Panc1 (cell line): ENCODE measurements around the gene TMTC1. TPM values are rescaled to one million over a fixed set of nuclear protein-coding genes. Genes with fewer than 3 reads are reported as not detected.

Source experiments
- ATAC-seq: fragments of 200-7000 bp; cut with Tn5 transposase; 2 replicates; pipeline ENCODE4 v1.9.1; 2020; ENCODE audit warnings: mild to moderate bottlenecking, moderate library complexity
- BruUV-seq: library from RNA; stranded (reverse); fragments of 400-500 nt; replicated peaks from 2 replicates; lab custom pipeline; 2021; lab: Mats Ljungman, UMichigan
- CTCF ChIA-PET: fragments of 300-600 bp; sonication (Branson Sonifier 250); formaldehyde crosslinking; loops from one replicate; lab custom pipeline; 2022; ENCODE audit warnings: antibody characterized with exemption; lab: Charles Lee
- POLR2A ChIA-PET: fragments of 300-600 bp; sonication (Branson Sonifier 250); formaldehyde crosslinking; loops from one replicate; lab custom pipeline; 2022; ENCODE audit warnings: antibody characterized with exemption; lab: Charles Lee
- DNase-seq: peaks from one replicate; pipeline ENCODE4 v3.0.0-alpha.2; 2010; ENCODE audit warnings: low read depth, low spot score
- H3K27ac ChIP-seq: 2 replicates; pipeline ENCODE4 v1.5.1; 2011; ENCODE audit warnings: mild to moderate bottlenecking, low read length, inconsistent platforms
- H3K27me3 ChIP-seq: fragments of 200-500 bp; sonication (Bioruptor generic); 2 replicates; pipeline ENCODE4 v1.6.0; 2014; ENCODE audit warnings: low read length, inconsistent platforms; ENCODE audit not compliant: control insufficient read depth, insufficient read depth
- H3K36me3 ChIP-seq: fragments of 200-500 bp; sonication (Bioruptor generic); 2 replicates; pipeline ENCODE4 v1.5.1; 2014; ENCODE audit warnings: inconsistent platforms, mild to moderate bottlenecking, low read length, moderate library complexity; ENCODE audit not compliant: control insufficient read depth, insufficient read depth
- H3K4me1 ChIP-seq: 2 replicates; pipeline ENCODE4 v1.5.1; 2011; ENCODE audit warnings: inconsistent platforms, mild to moderate bottlenecking, low read length, moderate library complexity; ENCODE audit not compliant: control insufficient read depth, insufficient read depth
- H3K4me3 ChIP-seq, 2 experiments: 2 replicates each; pipeline ENCODE4 v1.5.1; 2011 to 2012; ENCODE audit warnings: low read depth in 2 of 2, low read length in 2 of 2, mild to moderate bottlenecking in 2 of 2, inconsistent platforms in 1 of 2, moderate library complexity in 1 of 2
- H3K9me3 ChIP-seq: fragments of 200-500 bp; sonication (Bioruptor generic); 2 replicates; pipeline ENCODE4 v1.5.1; 2014; ENCODE audit warnings: low read depth, mild to moderate bottlenecking, inconsistent platforms, low read length, moderate library complexity; ENCODE audit not compliant: control insufficient read depth, insufficient read depth
- CTCF ChIP-seq: fragments of 450-650 bp; IDR thresholded peaks from 2 replicates; pipeline ENCODE4 v1.5.1; 2017; ENCODE audit warnings: mild to moderate bottlenecking
- POLR2AphosphoS5 ChIP-seq: IDR thresholded peaks from 2 replicates; pipeline ENCODE4 v1.6.1; 2012; ENCODE audit warnings: mild to moderate bottlenecking, low read depth, low read length, moderate library complexity
- REST ChIP-seq, 2 experiments: IDR thresholded peaks; 2 replicates each; pipeline ENCODE4 v1.6.1; 2011 to 2012; ENCODE audit warnings: low read depth in 2 of 2, control low read depth in 1 of 2, low read length in 1 of 2, mild to moderate bottlenecking in 1 of 2, moderate library complexity in 1 of 2; ENCODE audit not compliant: insufficient read depth in 1 of 2
- SIN3A ChIP-seq: IDR thresholded peaks from 2 replicates; pipeline ENCODE4 v1.6.1; 2012; ENCODE audit warnings: low read depth, mild to moderate bottlenecking, low read length, moderate library complexity, borderline replicate concordance; ENCODE audit not compliant: insufficient read depth
- TCF7L2 ChIP-seq: IDR thresholded peaks from 2 replicates; pipeline ENCODE4 v1.6.1; 2011; ENCODE audit warnings: mild to moderate bottlenecking, low read depth, low read length, inconsistent platforms
- in situ Hi-C: cut with HindIII; loops from 2 replicates; pipeline ENCODE4 v1.10.0; 2016; ENCODE audit warnings: low sequenced_read_pairs, low pct_unique_long_range_greater_than_20kb
- intact Hi-C: fragments of 100-400 bp; cut with micrococcal nuclease; formaldehyde crosslinking; loops from one replicate; pipeline ENCODE4 v1.10.0; 2022; ENCODE audit not compliant: unreplicated experiment
- total RNA-seq: library from RNA; stranded (reverse); gene quantifications from one replicate; pipeline ENCODE4 v1.2.1, GENCODE V29; 2021; ENCODE audit not compliant: unreplicated experiment

Gene TMTC1
- total RNA-seq, 1 experiment from 2014 or later: 0.28 TPM

- BruUV-seq: no TSS peak
- POLR2A ChIA-PET: no interaction called here
- H3K36me3 ChIP-seq: no peaks in the 10 kb centered on the region
- DNase-seq: no peak
- in situ Hi-C loops: no loop called here
- no peaks in the 10 kb centered on the region for H3K9me3 ChIP-seq
- H3K4me1 ChIP-seq: no peaks in the 10 kb centered on the region
- intact Hi-C loops: no loop called here
- H3K4me3 ChIP-seq: no peak overlapping the region
- no peak for ATAC-seq
- CTCF ChIA-PET: no interaction called here
- H3K27ac ChIP-seq: no peak overlapping the region
- H3K27me3 ChIP-seq: no peaks in the 10 kb centered on the region; the same call in 1 of the 2 replicates
- TF ChIP-seq CTCF (no peak), POLR2AphosphoS5 (no peak), TCF7L2 (no peak), SIN3A (no peak), REST (IDR thresholded peaks at IDR 0.05; ENCODE audit: insufficient read depth in 1 of 2, low read depth in 2 of 2, low read length in 1 of 2) (no peak)
Observed at GRCh38 chr12:29730481-29730880, 53.3 kb downstream of the TMTC1 start.

GRCh38 chr12:29728030-29728429 lies 55.7 kb downstream of the TMTC1 start:
- ChIA-PET CTCF (no interaction called here), POLR2A (no interaction called here)
- no peak overlapping the region for H3K4me3 ChIP-seq
- no TSS peak for BruUV-seq
- no peak overlapping the region for H3K27ac ChIP-seq
- H3K27me3 ChIP-seq: no peaks in the 10 kb centered on the region; the same call in 1 of the 2 replicates
- intact Hi-C loops (no loop called here), in situ Hi-C loops (no loop called here)
- TF ChIP-seq CTCF: no peak
- no peak for TF ChIP-seq TCF7L2
- TF ChIP-seq REST (IDR thresholded peaks at IDR 0.05; ENCODE audit: insufficient read depth in 1 of 2, low read depth in 2 of 2, low read length in 1 of 2): no peak
- no peak for TF ChIP-seq SIN3A
- no peak for TF ChIP-seq POLR2AphosphoS5
- DNase-seq: no peak
- no peaks in the 10 kb centered on the region for H3K9me3 ChIP-seq
- no peaks in the 10 kb centered on the region for H3K4me1 ChIP-seq
- no peaks in the 10 kb centered on the region for H3K36me3 ChIP-seq
- no peak for ATAC-seq
